Suprapubic skin (tissue), 3 donors: Measurements from ENCODE around the gene ADCYAP1R1.

Source experiments
- EP300 ChIP-seq: sonication (generic); formaldehyde crosslinking; IDR thresholded peaks from one replicate; pipeline ENCODE4 v1.6.1; 2017; ENCODE audit warnings: antibody characterized with exemption
- POLR2A ChIP-seq, 2 donors: fragments of 450-650 bp; IDR thresholded peaks; one replicate each; pipeline ENCODE4 v1.6.1; 2017; ENCODE audit warnings: antibody characterized with exemption in 2 of 2, mild to moderate bottlenecking in 2 of 2, moderate library complexity in 2 of 2
- TF ChIP-seq, protein P1 (sequence below), 2 donors: fragments of 200-600 bp in 1 of 2; fragments of 450-650 bp in 1 of 2; sonication (generic) in 1 of 2; IDR thresholded peaks; one replicate each; pipeline ENCODE4 v1.5.1; 2016 to 2019; ENCODE audit warnings: antibody characterized with exemption in 2 of 2, mild to moderate bottlenecking in 1 of 2, moderate library complexity in 1 of 2

DNA sequence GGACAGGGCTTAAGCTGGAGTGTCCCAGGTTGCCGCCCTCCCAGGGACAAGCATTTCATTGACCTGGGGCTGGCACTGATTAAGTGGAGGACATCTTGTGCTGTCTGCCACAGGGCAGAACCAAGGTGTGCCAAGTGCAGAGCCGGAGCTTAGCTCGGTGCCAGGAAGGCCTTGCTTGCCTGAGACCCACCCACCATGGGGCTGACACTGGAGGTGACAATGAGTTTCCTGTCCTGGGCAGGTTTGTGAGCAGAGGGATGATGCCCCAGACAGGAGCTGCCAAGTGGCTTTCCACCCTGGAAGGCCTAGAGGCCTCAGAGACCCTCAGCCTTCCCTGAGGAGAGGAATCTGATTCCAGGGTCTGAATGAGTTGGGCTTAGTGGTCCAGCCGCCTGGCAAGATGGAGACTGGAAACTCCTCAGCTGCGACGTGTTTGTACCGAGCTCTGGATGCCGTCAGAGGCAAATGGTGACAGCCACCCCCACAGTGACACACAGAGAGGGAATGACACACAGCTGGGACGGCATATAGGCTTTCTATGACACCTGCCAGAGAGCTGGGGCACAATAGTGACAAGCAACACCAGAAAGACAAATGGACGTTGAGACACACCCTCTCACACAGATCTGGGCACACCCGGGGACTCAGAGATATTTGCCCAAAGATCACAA lies 2.6 kb downstream of the ADCYAP1R1 start:
- TF ChIP-seq POLR2A (IDR thresholded peaks at IDR 0.05) (no peak), EP300 (no peak)
- TF ChIP-seq, protein P1, sequence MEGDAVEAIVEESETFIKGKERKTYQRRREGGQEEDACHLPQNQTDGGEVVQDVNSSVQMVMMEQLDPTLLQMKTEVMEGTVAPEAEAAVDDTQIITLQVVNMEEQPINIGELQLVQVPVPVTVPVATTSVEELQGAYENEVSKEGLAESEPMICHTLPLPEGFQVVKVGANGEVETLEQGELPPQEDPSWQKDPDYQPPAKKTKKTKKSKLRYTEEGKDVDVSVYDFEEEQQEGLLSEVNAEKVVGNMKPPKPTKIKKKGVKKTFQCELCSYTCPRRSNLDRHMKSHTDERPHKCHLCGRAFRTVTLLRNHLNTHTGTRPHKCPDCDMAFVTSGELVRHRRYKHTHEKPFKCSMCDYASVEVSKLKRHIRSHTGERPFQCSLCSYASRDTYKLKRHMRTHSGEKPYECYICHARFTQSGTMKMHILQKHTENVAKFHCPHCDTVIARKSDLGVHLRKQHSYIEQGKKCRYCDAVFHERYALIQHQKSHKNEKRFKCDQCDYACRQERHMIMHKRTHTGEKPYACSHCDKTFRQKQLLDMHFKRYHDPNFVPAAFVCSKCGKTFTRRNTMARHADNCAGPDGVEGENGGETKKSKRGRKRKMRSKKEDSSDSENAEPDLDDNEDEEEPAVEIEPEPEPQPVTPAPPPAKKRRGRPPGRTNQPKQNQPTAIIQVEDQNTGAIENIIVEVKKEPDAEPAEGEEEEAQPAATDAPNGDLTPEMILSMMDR (IDR thresholded peaks at IDR 0.05), result no peak
